PFSK-1 (cell line): ENCODE data around the gene SYNDIG1.

Experiments
- POLR2AphosphoS5 ChIP-seq: IDR thresholded peaks from 2 replicates; pipeline ENCODE4 v1.6.1; 2012; ENCODE audit warnings: low read depth, mild to moderate bottlenecking, control low read depth, low read length, moderate library complexity
- REST ChIP-seq, 2 experiments: IDR thresholded peaks; 2 replicates each; pipeline versions ENCODE4 v1.6.1 to v1.8.0; 2011 to 2012; ENCODE audit warnings: low read depth in 2 of 2, low read length in 2 of 2, control low read depth in 1 of 2, inconsistent platforms in 1 of 2, mild to moderate bottlenecking in 1 of 2, moderate library complexity in 1 of 2; ENCODE audit not compliant: insufficient read depth in 1 of 2
- SIN3A ChIP-seq: IDR thresholded peaks from 2 replicates; pipeline ENCODE4 v1.6.1; 2012; ENCODE audit warnings: mild to moderate bottlenecking, low read length, moderate library complexity, borderline replicate concordance; ENCODE audit not compliant: insufficient read depth
- TAF1 ChIP-seq: IDR thresholded peaks from 2 replicates; pipeline ENCODE4 v1.6.1; 2012; ENCODE audit warnings: low read length, control low read depth, borderline replicate concordance; ENCODE audit not compliant: insufficient read depth

GRCh38 chr20:24670981-24671380, 201.6 kb downstream of the SYNDIG1 start:
- no peak for TF ChIP-seq TAF1
- no peak for TF ChIP-seq POLR2AphosphoS5
- no peak for TF ChIP-seq REST (IDR thresholded peaks at IDR 0.05; ENCODE audit: insufficient read depth in 1 of 2, low read depth in 2 of 2, low read length in 2 of 2)
- TF ChIP-seq SIN3A = no peak
